HepG2 (cell line): ENCODE measurements around the gene NPAS2. TPM values are rescaled to one million over a fixed set of nuclear protein-coding genes. Genes with fewer than 3 reads are reported as not detected.

Experiments used
- ATAC-seq: fragments of 200-7000 bp; cut with Tn5 transposase; 3 replicates; pipeline ENCODE4 v1.9.1; 2020; ENCODE audit warnings: mild to moderate bottlenecking, moderate library complexity
- BruUV-seq: library from RNA; stranded (reverse); fragments of 400-500 nt; replicated peaks from 2 replicates; lab custom pipeline; 2021; lab: Mats Ljungman, UMichigan
- CTCF ChIA-PET: fragments of 300-600 bp; formaldehyde crosslinking; extraction: SDS; loops from one replicate; lab custom pipeline; 2021; ENCODE audit warnings: low total read pairs, inconsistent platforms, low intra/inter-chr PET ratio; lab: Yijun Ruan, JAX
- POLR2A ChIA-PET: fragments of 350-600 bp; sonication (Branson Sonifier 250); formaldehyde crosslinking; loops from one replicate; lab custom pipeline; 2020; ENCODE audit warnings: antibody characterized with exemption, inconsistent platforms; lab: Yijun Ruan, JAX
- DNase-seq: peaks from one replicate; pipeline ENCODE4 v3.0.0-alpha.2; 2015; ENCODE audit warnings: low spot score
- FAIRE-seq: peaks from 3 replicates; lab custom pipeline; 2011; peaks lifted over from hg19 to GRCh38; lab: Jason Lieb, UNC
- H2AFZ ChIP-seq: one replicate; pipeline ENCODE4 v1.6.1; 2011; ENCODE audit warnings: low read length, inconsistent platforms
- H3K27ac ChIP-seq: fragments of 300-600 bp; 3 replicates; pipeline ENCODE4 v1.8.0; 2011; ENCODE audit warnings: mixed run types, mild to moderate bottlenecking, mixed read lengths, low read length, inconsistent platforms; ENCODE audit not compliant: insufficient read depth; ENCODE audit errors: extremely low read length
- H3K27me3 ChIP-seq, 2 experiments: fragments of 200-600 bp in 1 of 2; 2 replicates in 1 of 2; 3 replicates in 1 of 2; pipeline versions ENCODE4 v1.6.0 to v1.8.0; 2011; ENCODE audit warnings: low read length in 2 of 2, mild to moderate bottlenecking in 2 of 2, moderate library complexity in 2 of 2, inconsistent platforms in 1 of 2; ENCODE audit not compliant: insufficient read depth in 2 of 2, control insufficient read depth in 1 of 2
- H3K36me3 ChIP-seq, 2 experiments: fragments of 200-600 bp in 1 of 2; replicated peaks in 1 of 2; 2 replicates in 1 of 2; 3 replicates in 1 of 2; pipeline versions ENCODE4 v1.5.1 to v1.8.0; 2011; ENCODE audit warnings: low read length in 2 of 2, inconsistent platforms in 1 of 2; ENCODE audit not compliant: insufficient read depth in 2 of 2, control insufficient read depth in 1 of 2
- H3K4me1 ChIP-seq: 2 replicates; pipeline ENCODE4 v1.5.1; 2012; ENCODE audit warnings: low read length, inconsistent platforms; ENCODE audit not compliant: insufficient read depth
- H3K4me2 ChIP-seq: 2 replicates; pipeline ENCODE4 v1.6.0; 2011; ENCODE audit warnings: low read depth, low read length, inconsistent platforms
- H3K4me3 ChIP-seq, 3 experiments: fragments of 200-600 bp in 1 of 3; sonication (generic), shearing (Covaris generic) in 1 of 3; replicated peaks in 1 of 3; 2 replicates each; pipeline ENCODE4 v1.5.1; 2011 to 2016; ENCODE audit warnings: low read length in 3 of 3, inconsistent platforms in 2 of 3, low read depth in 2 of 3, mild to moderate bottlenecking in 2 of 3, control low read depth in 1 of 3, mixed read lengths in 1 of 3; ENCODE audit not compliant: insufficient read depth in 1 of 3
- H3K79me2 ChIP-seq: one replicate; pipeline ENCODE4 v1.6.1; 2011; ENCODE audit warnings: low read length, inconsistent platforms; ENCODE audit not compliant: insufficient read depth
- H3K9ac ChIP-seq: 2 replicates; pipeline ENCODE4 v1.6.0; 2011; ENCODE audit warnings: mild to moderate bottlenecking, low read depth, low read length, inconsistent platforms; ENCODE audit not compliant: insufficient read depth
- H3K9me3 ChIP-seq: 2 replicates; pipeline ENCODE4 v1.5.1; 2012; ENCODE audit warnings: mild to moderate bottlenecking, low read length
- H4K20me1 ChIP-seq: 2 replicates; pipeline ENCODE4 v1.6.0; 2011; ENCODE audit warnings: inconsistent platforms, mild to moderate bottlenecking, low read length, moderate library complexity; ENCODE audit not compliant: insufficient read depth
- DMAP1 ChIP-seq: IDR thresholded peaks from 2 replicates; pipeline ENCODE4 v1.6.1; 2016
- FOXO1 ChIP-seq: sonication (generic); formaldehyde crosslinking; IDR thresholded peaks from 2 replicates; pipeline ENCODE4 v1.4.0; 2020; ENCODE audit warnings: missing genetic modification reagents
- HNF4G ChIP-seq, 2 experiments: sonication (generic) in 1 of 2; formaldehyde crosslinking in 1 of 2; IDR thresholded peaks; 2 replicates each; pipeline versions ENCODE4 v1.4.0 to v1.6.1; 2011 to 2020; ENCODE audit warnings: borderline replicate concordance in 2 of 2, low read depth in 2 of 2, mild to moderate bottlenecking in 2 of 2, low read length in 1 of 2, missing genetic modification reagents in 1 of 2, moderate library complexity in 1 of 2
- KLF15 ChIP-seq: sonication (generic); formaldehyde crosslinking; IDR thresholded peaks from 2 replicates; pipeline ENCODE4 v1.8.1; 2023; ENCODE audit warnings: borderline replicate concordance, mild to moderate bottlenecking, inconsistent platforms, missing genetic modification reagents, mixed read lengths
- KLF16 ChIP-seq, 2 experiments: sonication (generic) in 1 of 2; formaldehyde crosslinking in 1 of 2; IDR thresholded peaks; 2 replicates each; pipeline versions ENCODE4 v1.6.1 to v1.8.0; 2016 to 2023; ENCODE audit warnings: missing genetic modification reagents in 2 of 2, missing compliant biosample characterization in 1 of 2
- PATZ1 ChIP-seq: sonication (generic); formaldehyde crosslinking; IDR thresholded peaks from 2 replicates; pipeline ENCODE4 v1.4.0; 2020; ENCODE audit warnings: missing genetic modification reagents
- PREB ChIP-seq: sonication (generic); formaldehyde crosslinking; IDR thresholded peaks from 2 replicates; pipeline ENCODE4 v1.4.0; 2020; ENCODE audit warnings: missing genetic modification reagents
- RARA ChIP-seq: IDR thresholded peaks from 2 replicates; pipeline ENCODE4 v1.6.1; 2016; ENCODE audit warnings: missing genetic modification reagents, missing compliant biosample characterization
- RBM22 ChIP-seq: fragments of 200-400 bp; formaldehyde crosslinking; optimal IDR thresholded peaks from 2 replicates; pipeline ENCODE3; 2017; ENCODE audit warnings: mild to moderate bottlenecking, low read length, moderate library complexity
- THAP11 ChIP-seq: IDR thresholded peaks from 2 replicates; pipeline ENCODE4 v1.6.1; 2016; ENCODE audit warnings: missing biosample characterization, missing genetic modification reagents
- TSC22D2 ChIP-seq: sonication (generic); formaldehyde crosslinking; IDR thresholded peaks from 2 replicates; pipeline ENCODE4 v1.5.1; 2020; ENCODE audit warnings: missing genetic modification reagents, mild to moderate bottlenecking, borderline replicate concordance
- ZFP37 ChIP-seq: sonication (generic); formaldehyde crosslinking; IDR thresholded peaks from 2 replicates; pipeline ENCODE4 v1.4.0; 2020; ENCODE audit warnings: missing genetic modification reagents, borderline replicate concordance
- ZNF138 ChIP-seq: sonication (generic); formaldehyde crosslinking; IDR thresholded peaks from 2 replicates; pipeline ENCODE4 v1.5.0; 2020; ENCODE audit warnings: mild to moderate bottlenecking, low read depth, missing genetic modification reagents
- ZNF160 ChIP-seq: sonication (generic); formaldehyde crosslinking; IDR thresholded peaks from 2 replicates; pipeline ENCODE4 v1.8.0; 2022; ENCODE audit warnings: mild to moderate bottlenecking, inconsistent platforms, missing genetic modification reagents
- ZNF570 ChIP-seq: sonication (generic); formaldehyde crosslinking; IDR thresholded peaks from 2 replicates; pipeline ENCODE4 v1.4.0; 2020; ENCODE audit warnings: mild to moderate bottlenecking, missing genetic modification reagents, borderline replicate concordance
- ZNF644 ChIP-seq: IDR thresholded peaks from 2 replicates; pipeline ENCODE4 v1.6.1; 2016; ENCODE audit warnings: low read depth
- WGBS: methylation state at CpG from one replicate; pipeline ENCODE4 v1.1.6; 2017; ENCODE audit warnings: low lambda C conversion rate; 5-methylcytosine and 5-hydroxymethylcytosine counted together
- in situ Hi-C: cut with HindIII; loops from 2 replicates; pipeline ENCODE4 v1.10.0; 2017; ENCODE audit warnings: low pct_unique_long_range_greater_than_20kb; ENCODE audit not compliant: extremely low pct_ligation_motif_present
- intact Hi-C: fragments of 100-400 bp; cut with micrococcal nuclease; formaldehyde crosslinking; loops from one replicate; pipeline ENCODE4 v1.10.0; 2022; ENCODE audit not compliant: unreplicated experiment
- polyA plus RNA-seq, 8 experiments: library from polyadenylated mRNA; depleted of rRNA in 3 of 8; stranded (reverse) in 7 of 8; unstranded in 1 of 8; fragments of >200 nt; fragmentation: Illumina TruSeq in 4 of 8; extraction: Trizol in 4 of 8; gene quantifications; 2 replicates each; pipeline versions ENCODE4 v1.2.1 to v1.2.3, GENCODE V29; 2011 to 2016; ENCODE audit warnings: low read depth in 4 of 8, missing spikeins in 1 of 8, mixed read lengths in 1 of 8; ENCODE audit not compliant: insufficient read depth in 1 of 8
- total RNA-seq, 5 experiments: library from RNA; depleted of rRNA; stranded (reverse); fragments of >200 nt; fragmentation: Illumina TruSeq; extraction: Trizol; gene quantifications; 2 replicates each; pipeline ENCODE4 v1.2.3, GENCODE V29; 2016; ENCODE audit warnings: low read depth in 1 of 5
- TF ChIP-seq, protein P1 (sequence below): IDR thresholded peaks from 2 replicates; pipeline ENCODE4 v1.6.1; 2016; ENCODE audit warnings: control low read depth
- TF ChIP-seq, protein P2 (sequence below): IDR thresholded peaks from 2 replicates; pipeline ENCODE4 v1.6.1; 2016; ENCODE audit warnings: low read depth

NPAS2 gene
- total and polyA plus RNA-seq, 2 of the 13 experiments (the other 11 are each of a cell fraction or from before 2014, with no cell fraction given): 14.8 to 37.5 TPM

DNA sequence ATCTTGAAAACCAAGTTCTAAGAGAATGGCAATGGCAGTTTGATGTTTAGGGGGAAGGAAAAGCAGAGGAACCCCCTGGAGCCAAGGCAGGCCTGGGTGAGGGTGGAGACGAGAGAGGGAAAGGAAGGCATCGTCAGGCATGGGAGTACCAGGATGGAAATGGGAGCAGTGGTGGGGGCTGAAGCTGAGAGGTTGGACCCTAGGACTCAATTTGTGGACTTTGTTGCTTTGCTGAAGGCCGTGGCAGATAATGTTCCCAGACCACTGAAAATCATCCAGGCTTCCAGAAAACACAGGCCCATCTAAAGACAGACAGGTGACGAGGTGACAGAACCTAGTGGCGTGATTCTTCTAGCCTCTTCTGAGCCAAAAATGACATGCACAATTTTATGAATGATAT, 4.9 kb downstream of the NPAS2 start:
- DNase-seq (peak; percentile 46), FAIRE-seq (no peak), ATAC-seq (no peak)
- no peaks in the 10 kb centered on the region for H3K9me3 ChIP-seq
- in situ Hi-C loops (loop anchor here (5.0 kb wide), 2 partner anchors 57 to 93 kb away; no protein-coding TSS in a partner anchor), intact Hi-C loops (loop anchor here (1.0 to 2.0 kb wide), 3 partner anchors 58 to 160 kb away; no protein-coding TSS in a partner anchor)
- POLR2A ChIA-PET: interaction anchor here (1.2 to 3.3 kb wide), 4 partner anchors 28 to 262 kb away, joined by 3 to 28 read pairs (median 5); partner anchors contain the start of gene PDCL3
- peak overlapping the region; percentile 71 for H3K27ac ChIP-seq
- H3K36me3 ChIP-seq: 0 out of 5 replicates have a peak, but pooled peaks cover 0 to 2% of the 10 kb centered on the region in 2 experiments
- no peaks in the 10 kb centered on the region; a peak in 1 of 5 replicates for H3K27me3 ChIP-seq
- 59% methylated on average over 5 of the region's 5 CpGs for WGBS
- peaks cover 91% of the 10 kb centered on the region for H3K79me2 ChIP-seq
- CTCF ChIA-PET: no interaction called here
- peak overlapping the region; percentile 12; the same call in 1 of the 2 replicates for H3K9ac ChIP-seq
- H3K4me2 ChIP-seq: peak overlapping the region; percentile 89
- BruUV-seq: TSS peak; percentile 89
- peaks cover 38% of the 10 kb centered on the region for H4K20me1 ChIP-seq
- H3K4me3 ChIP-seq: peak overlapping the region in 1 of 3 experiments; percentile 22; a peak in 1 of 6 replicates
- H2AFZ ChIP-seq: no peak overlapping the region
- H3K4me1 ChIP-seq: peaks cover 78% of the 10 kb centered on the region
- TF ChIP-seq ZNF570 (CRISPR knock-in tag) (no peak), RBM22 (peak; percentile 29), FOXO1 (peak; percentile 28; the same call in 1 of the 2 replicates), THAP11 (CRISPR knock-in tag) (no peak), PATZ1 (CRISPR knock-in tag) (0 out of 2 replicates have a peak, but pooled peaks have one; percentile 28), ZNF160 (CRISPR knock-in tag) (no peak), KLF15 (CRISPR knock-in tag) (no peak), ZNF644 (CRISPR knock-in tag) (0 out of 2 replicates have a peak, but pooled peaks have one; percentile 18), HNF4G (IDR thresholded peaks at IDR 0.05; ENCODE audit: borderline replicate concordance, low read depth, low read length) (peak; percentile 55; the same call in 1 of the 2 replicates), HNF4G (CRISPR knock-in tag; IDR thresholded peaks at IDR 0.05; ENCODE audit: borderline replicate concordance, low read depth) (no peak; the same call in 1 of the 2 replicates), KLF16 (CRISPR knock-in tag; IDR thresholded peaks at IDR 0.05) (no peak), ZFP37 (CRISPR knock-in tag) (0 out of 2 replicates have a peak, but pooled peaks have one; percentile 35), ZNF138 (CRISPR knock-in tag) (no peak), RARA (CRISPR knock-in tag) (peak; percentile 36; the same call in 1 of the 2 replicates), PREB (CRISPR knock-in tag) (no peak), DMAP1 (CRISPR knock-in tag) (no peak), TSC22D2 (no peak)
- TF ChIP-seq, protein P1, sequence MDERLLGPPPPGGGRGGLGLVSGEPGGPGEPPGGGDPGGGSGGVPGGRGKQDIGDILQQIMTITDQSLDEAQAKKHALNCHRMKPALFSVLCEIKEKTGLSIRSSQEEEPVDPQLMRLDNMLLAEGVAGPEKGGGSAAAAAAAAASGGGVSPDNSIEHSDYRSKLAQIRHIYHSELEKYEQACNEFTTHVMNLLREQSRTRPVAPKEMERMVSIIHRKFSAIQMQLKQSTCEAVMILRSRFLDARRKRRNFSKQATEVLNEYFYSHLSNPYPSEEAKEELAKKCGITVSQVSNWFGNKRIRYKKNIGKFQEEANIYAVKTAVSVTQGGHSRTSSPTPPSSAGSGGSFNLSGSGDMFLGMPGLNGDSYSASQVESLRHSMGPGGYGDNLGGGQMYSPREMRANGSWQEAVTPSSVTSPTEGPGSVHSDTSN (CRISPR knock-in tag): no peak
- TF ChIP-seq, protein P2, sequence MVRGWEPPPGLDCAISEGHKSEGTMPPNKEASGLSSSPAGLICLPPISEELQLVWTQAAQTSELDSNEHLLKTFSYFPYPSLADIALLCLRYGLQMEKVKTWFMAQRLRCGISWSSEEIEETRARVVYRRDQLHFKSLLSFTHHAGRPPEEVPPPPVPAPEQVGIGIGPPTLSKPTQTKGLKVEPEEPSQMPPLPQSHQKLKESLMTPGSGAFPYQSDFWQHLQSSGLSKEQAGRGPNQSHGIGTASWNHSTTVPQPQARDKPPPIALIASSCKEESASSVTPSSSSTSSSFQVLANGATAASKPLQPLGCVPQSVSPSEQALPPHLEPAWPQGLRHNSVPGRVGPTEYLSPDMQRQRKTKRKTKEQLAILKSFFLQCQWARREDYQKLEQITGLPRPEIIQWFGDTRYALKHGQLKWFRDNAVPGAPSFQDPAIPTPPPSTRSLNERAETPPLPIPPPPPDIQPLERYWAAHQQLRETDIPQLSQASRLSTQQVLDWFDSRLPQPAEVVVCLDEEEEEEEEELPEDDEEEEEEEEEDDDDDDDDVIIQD (CRISPR knock-in tag): peak; percentile 37; the same call in 1 of the 2 replicates
